SK-N-MC (cell line): ENCODE results near the gene CTNNA3.

Experiments
- EZH2 ChIP-seq: fragments of 200-600 bp; sonication (generic); IDR thresholded peaks from one replicate; pipeline ENCODE4 v1.6.1; 2017; ENCODE audit warnings: antibody characterized with exemption
- FOXP2 ChIP-seq: optimal IDR thresholded peaks from 2 replicates; pipeline ENCODE3; 2011; ENCODE audit warnings: mild to moderate bottlenecking, moderate library complexity; ENCODE audit not compliant: insufficient read depth; ENCODE audit errors: extremely low read length, control extremely low read depth
- POLR2AphosphoS5 ChIP-seq: IDR thresholded peaks from 2 replicates; pipeline ENCODE4 v1.6.1; 2012; ENCODE audit warnings: mild to moderate bottlenecking, low read depth, low read length, borderline replicate concordance

GRCh38 chr10:66394342-66395063, 1301.5 kb downstream of the CTNNA3 start:
- no peak for TF ChIP-seq EZH2
- TF ChIP-seq POLR2AphosphoS5, result no peak
- TF ChIP-seq FOXP2, result no peak
